Sigmoid colon (tissue), 7 donors: Measurements from ENCODE around the gene DENND5A. TPM values are rescaled to one million over a fixed set of nuclear protein-coding genes. Genes with fewer than 3 reads are reported as not detected.
"Not testable (repeated sequence)": the region's sequence is repeated elsewhere in the genome, so short reads cannot be mapped to it uniquely, and the experiment has no call there.

Source experiments
- DNase-seq: peaks from one replicate; pipeline ENCODE4 v3.0.0-alpha.2; 2019
- H3K27ac ChIP-seq, 4 donors: fragments of 200-600 bp; sonication (generic); one replicate each; pipeline ENCODE4 v1.5.1; 2016 to 2019; ENCODE audit warnings: mild to moderate bottlenecking in 1 of 4
- H3K27me3 ChIP-seq, 3 donors: fragments of 200-600 bp; sonication (generic); one replicate each; pipeline ENCODE4 v1.5.1; 2019; ENCODE audit warnings: mild to moderate bottlenecking in 1 of 3
- H3K36me3 ChIP-seq, 4 donors: fragments of 200-600 bp; sonication (generic); one replicate each; pipeline ENCODE4 v1.5.1; 2016 to 2019
- H3K4me1 ChIP-seq, 4 donors: fragments of 200-600 bp; sonication (generic); one replicate each; pipeline ENCODE4 v1.5.1; 2017 to 2019
- H3K4me3 ChIP-seq, 4 donors: fragments of 200-600 bp; sonication (generic); one replicate each; pipeline ENCODE4 v1.5.1; 2017 to 2019; ENCODE audit warnings: mild to moderate bottlenecking in 2 of 4, moderate library complexity in 1 of 4
- H3K9me3 ChIP-seq, 4 donors: fragments of 200-600 bp in 3 of 4; sonication (generic) in 3 of 4; one replicate each; pipeline versions ENCODE4 v1.5.1 to v1.6.1; 2013 to 2019
- EP300 ChIP-seq, 4 donors: sonication (generic); formaldehyde crosslinking; IDR thresholded peaks; one replicate each; pipeline ENCODE4 v1.6.1; 2017; ENCODE audit warnings: antibody characterized with exemption in 4 of 4
- POLR2A ChIP-seq, 2 donors: fragments of 450-650 bp; IDR thresholded peaks; one replicate each; pipeline ENCODE4 v1.6.1; 2016; ENCODE audit warnings: antibody characterized with exemption in 2 of 2, mild to moderate bottlenecking in 2 of 2, moderate library complexity in 2 of 2
- POLR2AphosphoS5 ChIP-seq, 4 donors: sonication (generic); formaldehyde crosslinking; IDR thresholded peaks; one replicate each; pipeline ENCODE4 v1.6.1; 2017; ENCODE audit warnings: antibody characterized with exemption in 4 of 4
- WGBS, 2 donors: extraction: QIAGEN DNeasy Blood & Tissue Kit; methylation state at CpG; one replicate each; pipeline ENCODE4 v1.1.7; 2013; 5-methylcytosine and 5-hydroxymethylcytosine counted together
- intact Hi-C: fragments of 100-400 bp; cut with DNase I; formaldehyde crosslinking; loops from one replicate; pipeline ENCODE4 v1.15.1; 2023
- polyA plus RNA-seq, 3 donors: library from polyadenylated mRNA; stranded (reverse); fragments of 200-250 nt; gene quantifications; one replicate each; pipeline ENCODE4 v1.2.3, GENCODE V29; 2013
- total RNA-seq, 4 donors: library from RNA; depleted of rRNA; stranded (reverse); fragments of >200 nt; gene quantifications; one replicate each; pipeline ENCODE4 v1.1.0, GENCODE V29; 2016
- TF ChIP-seq, protein P1 (sequence below), 4 experiments: fragments of 450-650 bp in 3 of 4; fragments of 200-600 bp in 1 of 4; IDR thresholded peaks; one replicate each; pipeline ENCODE4 v1.5.1; 2016 to 2019; ENCODE audit warnings: antibody characterized with exemption in 4 of 4, mild to moderate bottlenecking in 3 of 4, moderate library complexity in 2 of 4
- donor health status: healthy with polysubstance abuse.
- donor health status: Bipolar disorder and iron deficiency.
- donor health status: healthy.

Gene DENND5A
- total and polyA plus RNA-seq, 7 donors = 9.7 to 130 (median 89.2) TPM

DNA sequence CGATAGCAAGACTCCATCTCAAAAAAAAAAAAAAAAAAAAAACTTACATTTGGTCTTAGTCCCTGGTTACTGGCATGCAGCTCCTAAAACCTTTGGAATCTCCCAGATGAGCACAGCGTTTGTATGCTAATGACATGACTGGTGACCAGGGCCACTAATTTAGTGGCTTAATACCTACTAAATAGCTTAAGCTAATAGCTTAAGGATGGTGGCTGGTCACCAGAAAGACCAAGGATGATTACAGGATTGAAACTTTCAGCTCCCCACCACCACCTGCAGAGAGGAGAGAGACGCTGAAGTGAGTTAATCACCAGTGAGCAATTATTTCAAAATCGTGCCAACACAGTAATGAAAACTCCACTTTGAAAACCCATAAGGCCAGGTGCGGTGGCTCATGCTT lies 37.1 kb downstream of the DENND5A start:
- WGBS, 2 donors = 90 to 93% methylated on average over 5 of the region's 5 CpGs
- H3K4me3 ChIP-seq = no peak overlapping the region
- no peaks in the 10 kb centered on the region for H3K27me3 ChIP-seq
- TF ChIP-seq EP300 (IDR thresholded peaks at IDR 0.05) = no peak
- no peak for TF ChIP-seq POLR2A (IDR thresholded peaks at IDR 0.05)
- TF ChIP-seq POLR2AphosphoS5 (IDR thresholded peaks at IDR 0.05) = no peak
- TF ChIP-seq, protein P1, sequence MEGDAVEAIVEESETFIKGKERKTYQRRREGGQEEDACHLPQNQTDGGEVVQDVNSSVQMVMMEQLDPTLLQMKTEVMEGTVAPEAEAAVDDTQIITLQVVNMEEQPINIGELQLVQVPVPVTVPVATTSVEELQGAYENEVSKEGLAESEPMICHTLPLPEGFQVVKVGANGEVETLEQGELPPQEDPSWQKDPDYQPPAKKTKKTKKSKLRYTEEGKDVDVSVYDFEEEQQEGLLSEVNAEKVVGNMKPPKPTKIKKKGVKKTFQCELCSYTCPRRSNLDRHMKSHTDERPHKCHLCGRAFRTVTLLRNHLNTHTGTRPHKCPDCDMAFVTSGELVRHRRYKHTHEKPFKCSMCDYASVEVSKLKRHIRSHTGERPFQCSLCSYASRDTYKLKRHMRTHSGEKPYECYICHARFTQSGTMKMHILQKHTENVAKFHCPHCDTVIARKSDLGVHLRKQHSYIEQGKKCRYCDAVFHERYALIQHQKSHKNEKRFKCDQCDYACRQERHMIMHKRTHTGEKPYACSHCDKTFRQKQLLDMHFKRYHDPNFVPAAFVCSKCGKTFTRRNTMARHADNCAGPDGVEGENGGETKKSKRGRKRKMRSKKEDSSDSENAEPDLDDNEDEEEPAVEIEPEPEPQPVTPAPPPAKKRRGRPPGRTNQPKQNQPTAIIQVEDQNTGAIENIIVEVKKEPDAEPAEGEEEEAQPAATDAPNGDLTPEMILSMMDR (IDR thresholded peaks at IDR 0.05) = no peak
- intact Hi-C loops = no loop called here
- H3K4me1 ChIP-seq = peaks cover 0 to 38% (median 17%) of the 10 kb centered on the region in 4 donors
- no peak overlapping the region for H3K27ac ChIP-seq
- H3K36me3 ChIP-seq = no peaks in the 10 kb centered on the region
- no peak for DNase-seq
- no peaks in the 10 kb centered on the region for H3K9me3 ChIP-seq

DNA sequence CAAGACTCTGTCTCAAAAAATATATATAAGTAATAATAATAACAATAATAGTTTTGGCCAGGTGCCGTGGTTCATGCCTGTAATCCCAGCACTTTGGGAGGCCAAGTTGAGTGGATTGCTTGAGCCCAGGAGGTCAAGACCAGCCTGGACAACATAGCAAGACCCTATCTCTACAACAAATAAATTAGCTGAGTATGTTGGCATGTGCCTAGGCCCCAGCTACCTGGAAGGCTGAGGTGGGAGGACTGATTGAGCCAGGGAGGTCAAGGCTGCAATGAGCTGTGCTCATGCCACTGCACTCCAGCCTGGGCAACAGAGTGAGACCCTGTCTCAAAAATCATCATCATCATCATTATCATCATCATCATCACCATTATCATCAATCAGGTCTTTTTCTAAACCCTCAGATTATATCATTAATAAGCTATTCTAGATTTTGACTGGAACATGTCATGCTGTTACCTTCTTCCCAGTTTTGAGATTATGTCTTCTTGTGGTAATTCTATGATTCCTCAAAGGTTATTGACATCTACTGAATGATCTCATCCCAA lies 39.3 kb downstream of the DENND5A start:
- TF ChIP-seq POLR2AphosphoS5 (IDR thresholded peaks at IDR 0.05) (no peak), POLR2A (IDR thresholded peaks at IDR 0.05) (no peak), EP300 (IDR thresholded peaks at IDR 0.05) (no peak)
- TF ChIP-seq, protein P1 (IDR thresholded peaks at IDR 0.05) = no peak
- Histone ChIP-seq H3K4me3 (no peak overlapping the region), H3K27ac (no peak overlapping the region), H3K36me3 (no peaks in the 10 kb centered on the region), H3K4me1 (peaks cover 0 to 28% (median 9%) of the 10 kb centered on the region in 4 donors), H3K27me3 (no peaks in the 10 kb centered on the region), H3K9me3 (no peaks in the 10 kb centered on the region)
- intact Hi-C loops = no loop called here
- WGBS, 2 donors = 98 to 100% methylated on average over 1 of the region's 1 CpG
- DNase-seq = no peak

DNA sequence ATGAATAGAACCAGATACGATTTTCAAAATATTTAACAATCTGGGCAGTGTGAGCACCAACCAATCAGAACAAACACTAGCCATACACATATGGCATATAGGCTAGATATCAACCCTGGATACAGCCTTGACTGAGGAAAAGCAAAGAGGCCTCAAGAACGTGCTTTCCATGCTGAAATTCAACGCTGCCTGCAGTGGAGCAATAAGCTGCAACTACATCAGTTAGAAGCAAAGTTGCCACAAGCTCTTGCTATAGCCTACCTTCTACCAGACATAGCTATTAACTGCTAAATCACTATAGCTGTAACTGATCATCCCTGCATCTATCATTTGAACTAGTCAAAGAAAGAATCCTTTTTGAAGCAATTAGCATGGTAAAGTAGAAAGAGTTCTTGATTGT lies 42.5 kb downstream of the DENND5A start:
- Histone ChIP-seq H3K36me3 (no peaks in the 10 kb centered on the region), H3K4me1 (peaks cover 0 to 20% (median 7%) of the 10 kb centered on the region in 4 donors), H3K27ac (no peak overlapping the region), H3K4me3 (no peak overlapping the region), H3K27me3 (no peaks in the 10 kb centered on the region), H3K9me3 (no peaks in the 10 kb centered on the region)
- DNase-seq = no peak
- intact Hi-C loops = no loop called here
- TF ChIP-seq, protein P1 (IDR thresholded peaks at IDR 0.05) = no peak
- TF ChIP-seq POLR2A (IDR thresholded peaks at IDR 0.05) (no peak), EP300 (IDR thresholded peaks at IDR 0.05) (no peak)
- WGBS, 2 donors = 76 to 78% methylated on average over 3 of the region's 3 CpGs

DNA sequence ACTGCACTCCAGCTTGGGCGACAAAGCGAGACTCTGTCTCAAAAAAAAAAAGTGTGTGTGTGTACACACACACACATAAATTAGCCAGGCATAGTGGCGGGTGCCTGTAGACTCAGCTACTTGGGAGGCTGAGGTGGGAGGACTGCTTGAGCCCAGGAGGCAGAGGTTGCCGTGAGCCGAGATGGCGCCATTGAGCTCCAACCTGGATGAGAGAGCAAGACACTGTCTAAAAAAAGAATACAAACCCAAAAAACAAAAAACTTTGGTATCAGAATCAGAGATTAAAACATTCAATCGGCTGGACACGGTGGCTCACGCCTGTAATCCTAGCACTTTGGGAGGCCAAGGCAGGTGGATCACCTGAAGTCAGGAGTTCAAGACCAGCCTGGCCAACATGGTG lies 44.3 kb downstream of the DENND5A start:
- H3K27me3 ChIP-seq, H3K9me3 ChIP-seq, H3K36me3 ChIP-seq, intact Hi-C loops, H3K4me3 ChIP-seq, H3K27ac ChIP-seq, DNase-seq: not testable (repeated sequence)
- WGBS, 2 donors = 98% methylated on average over 9 of the region's 9 CpGs
- peaks cover 0 to 20% (median 7%) of the 10 kb centered on the region in 4 donors for H3K4me1 ChIP-seq

DNA sequence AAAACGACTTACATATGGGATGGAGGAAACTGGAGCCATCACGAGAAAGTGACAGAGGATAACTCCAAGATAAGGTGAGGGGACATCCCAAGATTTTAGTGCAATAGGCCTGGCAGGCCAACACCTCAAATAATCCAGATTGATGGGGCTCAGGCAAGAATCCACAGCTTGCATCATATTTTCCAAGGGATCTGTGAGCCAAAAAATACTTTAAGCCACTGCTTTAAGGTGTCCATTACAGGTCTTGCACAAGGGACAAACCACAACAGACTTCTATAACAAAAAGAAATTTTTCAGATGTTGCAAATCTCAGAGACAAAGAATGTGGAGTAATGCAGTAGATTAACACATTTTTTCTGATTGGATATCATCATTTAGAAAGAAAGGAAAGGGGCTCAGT lies 45.6 kb downstream of the DENND5A start:
- peak overlapping the region in 3 of 4 donors; percentile 57 to 67 (median 66) for H3K27ac ChIP-seq
- intact Hi-C loops = no loop called here
- H3K4me1 ChIP-seq = peaks cover 0 to 28% (median 17%) of the 10 kb centered on the region in 4 donors
- no peaks in the 10 kb centered on the region for H3K36me3 ChIP-seq
- no peak for TF ChIP-seq EP300 (IDR thresholded peaks at IDR 0.05)
- TF ChIP-seq, protein P1 (IDR thresholded peaks at IDR 0.05) = no peak
- peak in 1 of 4 donors; percentile 18 for TF ChIP-seq POLR2AphosphoS5 (IDR thresholded peaks at IDR 0.05)
- no peak for TF ChIP-seq POLR2A (IDR thresholded peaks at IDR 0.05)
- WGBS, 2 donors = 63 to 86% methylated on average over 2 of the region's 2 CpGs
- DNase-seq = no peak
- H3K9me3 ChIP-seq = no peaks in the 10 kb centered on the region
- no peak overlapping the region for H3K4me3 ChIP-seq
- no peaks in the 10 kb centered on the region for H3K27me3 ChIP-seq
